LoVo (cell line): ENCODE measurements around the gene SLC6A3.

ENCODE experiments used
- DNase-seq: peaks from one replicate; pipeline ENCODE4 v3.0.0-alpha.2; 2016; ENCODE audit warnings: low spot score

SLC6A3 gene

DNA sequence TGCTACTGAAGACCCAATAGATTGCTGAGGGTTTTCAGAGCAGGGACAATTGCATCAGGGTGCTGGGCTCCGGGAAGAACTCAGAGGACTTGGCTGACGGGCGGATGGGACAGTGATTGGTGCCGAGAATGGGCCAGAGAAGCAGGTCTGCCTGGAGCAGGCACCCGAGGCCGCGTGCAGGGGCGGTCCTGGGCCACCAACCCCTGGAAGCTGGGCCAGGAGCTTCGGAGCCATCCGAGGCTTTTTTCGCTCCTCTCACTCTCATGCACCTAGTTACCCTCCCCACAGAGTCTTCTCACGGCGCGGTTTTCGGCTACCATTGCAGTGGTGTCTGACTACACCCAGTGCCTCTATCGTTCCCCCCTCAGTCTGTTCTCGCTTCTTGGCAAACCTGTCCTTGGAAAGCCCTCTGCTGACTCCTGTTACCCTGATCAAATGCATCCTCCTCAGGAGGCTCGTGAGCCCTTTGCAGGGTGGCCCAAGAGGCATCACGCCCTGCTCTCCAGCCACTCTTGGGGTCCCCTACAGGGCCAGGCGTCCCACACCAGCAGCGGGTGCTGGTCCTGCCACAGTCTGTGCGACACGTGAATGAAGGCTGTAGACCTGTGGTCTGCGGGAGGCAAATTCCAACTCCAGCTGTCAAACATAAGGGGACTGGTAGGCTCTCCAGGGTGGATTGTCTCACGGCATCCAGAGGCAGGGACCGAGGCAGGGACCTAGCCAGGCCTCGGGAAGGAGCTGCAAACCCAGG lies 99.2 kb downstream of the SLC6A3 start:
- DNase-seq, result no peak

DNA sequence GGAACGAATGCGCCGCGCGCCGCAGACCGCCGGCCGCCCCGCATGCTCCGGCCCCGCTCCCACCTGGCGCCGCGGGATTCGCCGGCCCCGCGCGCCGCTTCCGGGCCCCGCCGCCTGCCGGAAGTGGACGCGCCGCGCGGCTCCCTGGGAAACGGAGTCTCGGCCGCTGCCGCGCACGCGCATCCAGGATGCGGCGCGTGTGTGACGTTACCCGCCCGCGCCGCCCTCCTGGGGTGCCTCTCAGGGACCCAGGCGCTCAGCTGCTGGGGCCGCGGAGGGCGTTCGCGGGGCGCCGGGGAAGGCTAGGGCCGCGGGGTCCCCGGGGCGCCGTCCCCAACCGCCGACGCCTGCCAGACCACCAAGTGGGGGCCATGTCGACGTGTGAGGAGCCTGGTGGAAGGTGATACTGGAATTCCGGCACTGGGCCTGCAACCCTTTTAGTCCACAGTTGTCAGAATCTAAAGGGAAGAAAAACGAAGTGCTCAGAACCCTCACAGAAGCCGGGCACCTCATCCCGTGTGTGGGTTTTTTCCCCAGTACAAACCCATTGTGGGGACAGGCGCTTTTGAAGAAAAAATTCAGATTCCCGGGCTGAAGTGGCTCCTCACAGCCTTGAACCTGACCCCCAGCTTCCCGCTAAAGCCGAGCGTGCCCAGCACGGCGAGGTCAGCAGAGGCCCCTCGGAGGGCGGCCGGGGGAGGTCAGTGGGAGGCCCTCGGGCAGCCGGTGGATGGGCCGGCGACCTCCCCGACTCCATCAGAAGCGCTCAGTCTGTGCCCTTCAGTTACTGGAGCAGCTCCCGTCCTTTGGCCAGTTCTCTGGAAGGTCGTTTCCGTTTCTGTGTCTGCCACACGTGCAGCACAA lies 100.0 kb downstream of the SLC6A3 start, which contains the start of gene CLPTM1L:
Gene CLPTM1L, minus strand, starts transcription at position 125 of the 864 bp plus-strand sequence. CDS start 258 bp downstream, outside the sequence.
- peak; percentile 96 for DNase-seq

DNA sequence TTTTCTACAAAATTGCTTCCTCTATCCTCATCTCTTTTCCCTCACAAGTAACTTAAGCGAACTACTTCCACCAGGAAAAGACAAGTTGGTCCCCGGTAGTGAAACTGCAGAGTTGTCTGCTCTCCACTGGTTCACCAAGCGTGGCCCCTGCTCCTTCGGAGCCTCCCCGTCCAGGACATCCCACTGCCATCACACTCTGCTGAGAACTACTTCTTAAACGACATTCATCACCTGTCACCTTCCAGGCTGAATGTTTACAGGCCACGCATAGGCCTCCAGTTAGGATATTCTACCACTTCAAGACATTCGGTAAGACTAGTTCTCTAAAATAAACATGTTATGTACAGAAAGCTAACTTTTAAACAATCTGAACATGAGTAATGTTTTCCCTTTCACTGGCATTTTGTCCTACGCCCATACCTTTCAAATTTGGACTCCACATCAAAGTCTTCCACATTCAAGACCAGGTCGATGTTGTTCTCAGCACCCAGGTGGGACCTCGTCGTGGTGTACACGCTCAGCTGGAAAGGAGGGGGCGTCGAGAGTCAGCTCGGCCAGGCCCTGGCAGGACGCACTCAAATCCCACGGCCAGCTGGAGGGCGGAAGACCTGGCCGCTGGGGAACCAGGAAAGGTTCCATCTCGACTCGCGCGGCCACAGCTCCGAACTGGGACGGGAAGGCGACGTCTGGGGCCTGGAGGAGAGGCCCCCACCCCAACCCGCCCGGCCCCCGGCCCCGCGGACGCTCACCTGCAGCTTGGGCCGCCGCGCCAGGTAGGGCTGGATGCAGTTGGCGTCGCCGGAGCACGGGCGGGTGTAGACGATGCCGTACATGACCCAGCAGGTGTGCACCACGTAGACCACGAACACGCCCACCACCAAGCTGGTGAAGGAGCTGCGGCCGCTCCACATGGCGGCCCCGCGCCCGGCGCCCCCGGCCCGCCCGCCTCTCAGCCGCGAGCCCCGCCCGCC lies 101.0 kb downstream of the SLC6A3 start:
- no peak for DNase-seq

DNA sequence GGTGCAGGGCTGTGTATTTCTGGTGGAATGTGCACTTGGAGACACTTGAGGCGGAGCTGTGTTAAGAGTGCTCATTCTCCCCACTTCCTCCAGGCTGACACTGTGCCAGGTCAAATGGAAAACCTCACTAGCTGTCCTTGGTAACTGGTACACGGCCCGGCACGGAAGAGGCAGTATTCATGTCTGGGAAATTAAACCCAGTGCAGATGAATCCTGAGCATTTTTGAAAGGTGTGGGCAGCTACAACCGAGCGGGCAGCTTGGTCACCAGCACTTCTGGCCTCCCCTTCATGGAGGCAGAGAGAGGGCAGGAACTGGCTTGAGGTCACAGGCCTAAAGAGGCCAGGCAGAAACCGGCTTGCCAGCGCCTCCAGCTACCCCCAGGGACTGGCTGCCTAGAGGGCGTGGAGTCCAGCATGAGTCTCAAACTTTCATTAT lies 101.9 kb downstream of the SLC6A3 start:
- DNase-seq, result no peak
